ENCODE data around the gene EXD3. TPM values are rescaled to one million over a fixed set of nuclear protein-coding genes. Genes with fewer than 3 reads are reported as not detected.

Gene EXD3
- total and polyA plus RNA-seq, 2 experiments from 2014 or later = 32.3 to 72.1 TPM

DNA sequence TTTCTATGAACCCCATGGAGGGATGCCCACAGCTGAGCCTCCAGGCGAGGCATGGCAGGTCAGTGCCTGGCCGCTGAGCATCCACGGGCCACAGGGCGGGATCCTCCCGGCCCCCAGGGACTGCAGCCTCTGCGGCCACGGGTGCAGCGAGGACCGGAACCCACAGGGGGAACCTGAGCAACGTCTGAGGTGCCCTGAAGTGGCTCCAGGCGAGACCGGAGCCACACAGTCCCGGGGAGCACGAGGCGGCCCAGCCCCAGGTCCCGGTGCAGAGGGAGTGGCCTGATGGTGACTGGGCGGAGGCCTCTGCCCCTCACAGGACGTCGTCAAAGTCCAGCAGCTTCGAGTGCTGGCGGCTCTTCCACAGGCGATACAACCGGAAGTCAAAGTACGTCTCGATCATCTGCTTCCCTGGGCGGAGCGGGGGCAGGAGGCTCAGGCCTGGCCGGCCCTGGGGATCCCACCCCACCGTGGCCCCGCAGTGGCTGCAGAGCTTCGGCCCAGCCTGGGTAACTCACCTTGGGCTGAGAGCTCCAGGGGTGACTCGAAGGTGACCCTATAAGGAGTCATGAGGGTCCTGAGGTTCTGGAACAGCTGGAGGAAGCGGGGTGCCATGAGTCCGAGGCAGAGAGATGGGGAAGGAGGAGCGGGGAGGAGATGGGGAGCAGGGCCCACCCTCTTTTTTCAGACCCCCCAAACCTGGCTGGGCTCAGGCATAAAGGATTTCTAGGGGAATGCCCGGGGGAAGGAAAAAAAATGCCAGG is 26.3 kb upstream of the EXD3 start:
- DNase-seq (ENCODE audit: low read depth in 1 of 2, low spot score in 1 of 2) = no peak
- H3K27me3 ChIP-seq = no peaks in the 10 kb centered on the region
- TF ChIP-seq CTCF (IDR thresholded peaks at IDR 0.05; ENCODE audit: low read depth, low read length) = no peak
- H3K9me3 ChIP-seq (ENCODE audit: low read depth) = no peaks in the 10 kb centered on the region
- no peak overlapping the region for H3K4me3 ChIP-seq
- peaks cover under 1% of the 10 kb centered on the region for H3K4me1 ChIP-seq (ENCODE audit: low read depth)
- H3K36me3 ChIP-seq = no peaks in the 10 kb centered on the region
- H3K27ac ChIP-seq = no peak overlapping the region

- no peaks in the 10 kb centered on the region for H3K27me3 ChIP-seq
- no peak for DNase-seq (ENCODE audit: low read depth in 1 of 2, low spot score in 1 of 2)
- H3K4me3 ChIP-seq = no peak overlapping the region
- no peak for TF ChIP-seq CTCF (IDR thresholded peaks at IDR 0.05; ENCODE audit: low read depth, low read length)
- no peak overlapping the region for H3K27ac ChIP-seq
- H3K36me3 ChIP-seq = no peaks in the 10 kb centered on the region
- H3K4me1 ChIP-seq (ENCODE audit: low read depth) = no peaks in the 10 kb centered on the region
- no peaks in the 10 kb centered on the region for H3K9me3 ChIP-seq (ENCODE audit: low read depth)
These were observed 25.6 kb upstream of the EXD3 start for GRCh38 chr9:137448602-137448962.

DNA sequence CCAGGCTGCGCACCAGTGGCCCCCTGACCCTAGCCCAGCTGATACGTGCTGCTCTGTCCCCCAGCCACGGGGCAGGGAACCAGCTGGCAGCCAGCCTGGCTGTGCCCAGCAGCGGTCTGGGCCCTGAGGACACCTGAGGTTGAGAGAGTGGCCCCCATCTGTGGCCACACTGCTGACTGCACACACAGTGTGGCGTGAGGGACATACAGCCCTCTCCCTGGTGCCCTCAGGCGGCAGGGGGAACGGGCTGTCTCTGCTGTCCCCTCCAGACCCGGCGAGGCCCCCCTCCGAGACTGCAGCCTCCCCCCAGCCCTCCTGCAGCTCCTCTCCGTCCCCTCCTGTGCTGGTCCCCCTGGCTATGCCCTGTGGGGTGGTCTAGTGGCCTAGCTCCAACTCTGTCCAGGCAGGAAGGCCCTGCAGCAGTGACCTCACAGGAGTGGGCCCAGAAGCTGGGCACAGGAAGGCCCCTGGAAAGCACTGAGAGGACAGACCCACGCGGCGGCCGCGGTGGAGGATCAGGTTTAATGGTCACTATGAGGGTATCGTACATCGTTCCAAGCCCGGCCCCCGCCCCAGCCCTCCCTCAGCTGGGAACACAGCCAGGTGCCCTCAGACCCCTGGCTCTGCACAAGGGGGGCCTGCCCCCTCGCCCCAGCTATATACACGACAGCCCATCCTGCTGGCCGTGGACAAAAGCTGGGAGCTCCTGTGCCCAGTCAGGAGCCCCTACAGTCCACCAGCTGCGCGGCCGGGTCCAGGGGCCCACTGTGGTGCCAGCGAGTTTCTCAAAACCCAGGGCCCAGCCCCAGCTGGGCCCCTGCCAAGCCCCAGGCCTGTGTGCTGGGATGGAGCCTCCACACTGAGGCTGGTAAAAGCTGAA is 25.0 kb upstream of the EXD3 start:
- Histone ChIP-seq H3K36me3 (no peaks in the 10 kb centered on the region), H3K4me3 (no peak overlapping the region), H3K4me1 (ENCODE audit: low read depth) (no peaks in the 10 kb centered on the region), H3K9me3 (ENCODE audit: low read depth) (no peaks in the 10 kb centered on the region), H3K27ac (no peak overlapping the region), H3K27me3 (peaks cover 3% of the 10 kb centered on the region)
- TF ChIP-seq CTCF (IDR thresholded peaks at IDR 0.05; ENCODE audit: low read depth, low read length) = no peak
- no peak for DNase-seq (ENCODE audit: low read depth in 1 of 2, low spot score in 1 of 2)

- Histone ChIP-seq H3K36me3 (no peaks in the 10 kb centered on the region), H3K9me3 (ENCODE audit: low read depth) (no peaks in the 10 kb centered on the region), H3K27me3 (peaks cover 13% of the 10 kb centered on the region), H3K27ac (no peak overlapping the region), H3K4me1 (ENCODE audit: low read depth) (no peaks in the 10 kb centered on the region), H3K4me3 (no peak overlapping the region)
- no peak for TF ChIP-seq CTCF (IDR thresholded peaks at IDR 0.05; ENCODE audit: low read depth, low read length)
- DNase-seq (ENCODE audit: low read depth in 1 of 2, low spot score in 1 of 2) = no peak
These were observed 24.0 kb upstream of the EXD3 start for GRCh38 chr9:137446851-137447471.

- no peak for DNase-seq (ENCODE audit: low read depth in 1 of 2, low spot score in 1 of 2)
- Histone ChIP-seq H3K27ac (no peak overlapping the region), H3K27me3 (peaks cover 20% of the 10 kb centered on the region), H3K4me3 (no peak overlapping the region), H3K36me3 (no peaks in the 10 kb centered on the region), H3K4me1 (ENCODE audit: low read depth) (no peaks in the 10 kb centered on the region), H3K9me3 (ENCODE audit: low read depth) (no peaks in the 10 kb centered on the region)
- no peak for TF ChIP-seq CTCF (IDR thresholded peaks at IDR 0.05; ENCODE audit: low read depth, low read length)
These were observed 23.0 kb upstream of the EXD3 start for GRCh38 chr9:137445930-137446431.

All from cardiac muscle cell (in vitro differentiated cells and primary cell).